ENCODE measurements around the gene SPAG9.
"Not testable (repeated sequence)": the region's sequence is repeated elsewhere in the genome, so short reads cannot be mapped to it uniquely, and the experiment has no call there.

The SPAG9 gene

DNA sequence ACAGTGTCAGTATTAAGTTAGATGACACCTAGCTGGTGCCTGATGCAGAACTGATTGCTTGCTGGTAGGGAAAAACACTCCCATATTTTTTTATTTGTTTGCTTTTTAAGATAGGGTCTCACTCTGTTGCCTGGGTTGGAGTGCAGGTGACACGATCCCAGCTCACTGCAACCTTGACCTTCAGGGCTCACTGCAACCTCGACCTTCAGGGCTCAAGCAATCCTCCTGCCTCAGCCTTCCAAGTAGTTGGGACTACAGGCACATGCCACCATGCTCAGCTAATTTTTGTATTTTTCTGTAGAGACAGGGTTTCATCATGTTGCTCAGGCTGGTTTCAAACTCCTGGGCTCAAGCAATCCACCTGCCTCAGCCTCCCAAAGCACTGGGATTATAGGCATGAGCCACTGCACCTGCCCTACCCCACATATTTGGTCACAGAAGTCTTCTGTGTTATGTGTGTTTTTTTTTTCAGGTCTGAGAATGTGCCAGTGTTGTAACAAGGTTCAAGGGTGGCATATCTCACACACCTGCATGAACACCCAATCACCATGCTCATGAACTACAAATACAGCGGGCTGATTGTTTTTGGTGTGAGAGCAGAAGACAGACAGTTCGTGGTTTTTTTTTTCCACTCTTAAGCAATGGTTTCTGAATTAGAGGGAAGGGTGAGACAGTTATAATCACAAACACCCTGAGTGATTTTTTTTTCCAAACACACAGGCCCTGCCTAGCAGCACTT lies 22.8 kb downstream of the SPAG9 start:
- H3K27ac ChIP-seq (ENCODE audit: poor library complexity, severe bottlenecking): no peak overlapping the region
- H3K36me3 ChIP-seq (ENCODE audit: low read depth): no peaks in the 10 kb centered on the region
- H3K27me3 ChIP-seq (ENCODE audit: insufficient read depth, poor library complexity, severe bottlenecking): no peaks in the 10 kb centered on the region
- ATAC-seq (ENCODE audit: low read depth) (no peak), DNase-seq (ENCODE audit: low spot score) (peak; percentile 2)
- no peaks in the 10 kb centered on the region for H3K9me3 ChIP-seq (ENCODE audit: severe bottlenecking)
- TF ChIP-seq, protein P1, sequence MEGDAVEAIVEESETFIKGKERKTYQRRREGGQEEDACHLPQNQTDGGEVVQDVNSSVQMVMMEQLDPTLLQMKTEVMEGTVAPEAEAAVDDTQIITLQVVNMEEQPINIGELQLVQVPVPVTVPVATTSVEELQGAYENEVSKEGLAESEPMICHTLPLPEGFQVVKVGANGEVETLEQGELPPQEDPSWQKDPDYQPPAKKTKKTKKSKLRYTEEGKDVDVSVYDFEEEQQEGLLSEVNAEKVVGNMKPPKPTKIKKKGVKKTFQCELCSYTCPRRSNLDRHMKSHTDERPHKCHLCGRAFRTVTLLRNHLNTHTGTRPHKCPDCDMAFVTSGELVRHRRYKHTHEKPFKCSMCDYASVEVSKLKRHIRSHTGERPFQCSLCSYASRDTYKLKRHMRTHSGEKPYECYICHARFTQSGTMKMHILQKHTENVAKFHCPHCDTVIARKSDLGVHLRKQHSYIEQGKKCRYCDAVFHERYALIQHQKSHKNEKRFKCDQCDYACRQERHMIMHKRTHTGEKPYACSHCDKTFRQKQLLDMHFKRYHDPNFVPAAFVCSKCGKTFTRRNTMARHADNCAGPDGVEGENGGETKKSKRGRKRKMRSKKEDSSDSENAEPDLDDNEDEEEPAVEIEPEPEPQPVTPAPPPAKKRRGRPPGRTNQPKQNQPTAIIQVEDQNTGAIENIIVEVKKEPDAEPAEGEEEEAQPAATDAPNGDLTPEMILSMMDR (IDR thresholded peaks at IDR 0.05; ENCODE audit: poor library complexity, severe bottlenecking): no peak
- H3K4me3 ChIP-seq (ENCODE audit: severe bottlenecking): no peak overlapping the region
- no peaks in the 10 kb centered on the region for H3K4me1 ChIP-seq (ENCODE audit: insufficient read depth, poor library complexity, severe bottlenecking)

DNA sequence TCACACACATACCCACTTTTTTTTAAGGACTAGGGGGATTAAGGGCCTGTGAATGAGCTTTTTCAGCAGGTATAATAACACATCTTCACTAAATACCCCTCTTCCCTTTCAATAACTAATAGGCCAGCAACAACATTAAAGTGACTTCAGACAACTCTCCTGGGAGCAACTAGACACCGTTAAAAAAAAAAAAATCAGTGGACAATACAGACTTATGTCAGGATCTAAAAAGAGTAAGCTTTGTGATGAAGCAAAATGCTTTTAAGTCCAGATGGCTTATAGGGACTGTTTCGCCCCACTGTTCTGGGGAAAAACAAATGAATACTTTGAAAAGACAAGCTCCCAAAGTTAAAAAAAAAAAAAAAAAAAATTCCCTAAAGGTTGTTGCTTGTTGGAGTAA lies 29.0 kb downstream of the SPAG9 start:
- no peaks in the 10 kb centered on the region for H3K27me3 ChIP-seq (ENCODE audit: insufficient read depth, poor library complexity, severe bottlenecking)
- H3K36me3 ChIP-seq (ENCODE audit: low read depth): 0 out of 2 replicates have a peak, but pooled peaks cover 3% of the 10 kb centered on the region
- no peak overlapping the region for H3K4me3 ChIP-seq (ENCODE audit: severe bottlenecking)
- peaks cover 4% of the 10 kb centered on the region for H3K4me1 ChIP-seq (ENCODE audit: insufficient read depth, poor library complexity, severe bottlenecking)
- H3K9me3 ChIP-seq (ENCODE audit: severe bottlenecking): no peaks in the 10 kb centered on the region
- TF ChIP-seq, protein P1 (IDR thresholded peaks at IDR 0.05; ENCODE audit: poor library complexity, severe bottlenecking): no peak
- no peak overlapping the region for H3K27ac ChIP-seq (ENCODE audit: poor library complexity, severe bottlenecking)
- DNase-seq (ENCODE audit: low spot score): no peak
- no peak for ATAC-seq (ENCODE audit: low read depth)

DNA sequence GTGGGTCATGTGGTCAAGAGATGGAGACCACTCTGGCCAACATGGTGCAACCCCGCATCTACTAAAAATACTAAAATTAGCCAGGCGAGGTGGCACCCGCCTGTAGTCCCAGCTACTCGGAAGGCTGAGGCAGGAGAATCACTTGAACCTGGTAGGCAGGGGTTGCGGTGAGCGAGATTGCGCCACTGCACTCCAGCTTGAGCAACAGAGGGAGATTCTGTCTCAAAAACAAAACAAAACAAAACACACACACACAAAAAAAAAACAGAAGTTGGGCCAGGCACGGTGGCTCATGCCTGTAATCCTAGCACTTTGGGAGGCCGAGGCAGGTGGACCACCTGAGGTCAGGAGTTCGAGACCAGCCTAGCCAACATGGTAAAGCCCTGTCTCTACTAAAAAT lies 31.8 kb downstream of the SPAG9 start:
- H3K27me3 ChIP-seq (ENCODE audit: insufficient read depth, poor library complexity, severe bottlenecking); H3K36me3 ChIP-seq (ENCODE audit: low read depth); DNase-seq (ENCODE audit: low spot score); ATAC-seq (ENCODE audit: low read depth); H3K27ac ChIP-seq (ENCODE audit: poor library complexity, severe bottlenecking); H3K4me3 ChIP-seq (ENCODE audit: severe bottlenecking); H3K9me3 ChIP-seq (ENCODE audit: severe bottlenecking): not testable (repeated sequence)
- H3K4me1 ChIP-seq (ENCODE audit: insufficient read depth, poor library complexity, severe bottlenecking): peaks cover 28% of the 10 kb centered on the region

DNA sequence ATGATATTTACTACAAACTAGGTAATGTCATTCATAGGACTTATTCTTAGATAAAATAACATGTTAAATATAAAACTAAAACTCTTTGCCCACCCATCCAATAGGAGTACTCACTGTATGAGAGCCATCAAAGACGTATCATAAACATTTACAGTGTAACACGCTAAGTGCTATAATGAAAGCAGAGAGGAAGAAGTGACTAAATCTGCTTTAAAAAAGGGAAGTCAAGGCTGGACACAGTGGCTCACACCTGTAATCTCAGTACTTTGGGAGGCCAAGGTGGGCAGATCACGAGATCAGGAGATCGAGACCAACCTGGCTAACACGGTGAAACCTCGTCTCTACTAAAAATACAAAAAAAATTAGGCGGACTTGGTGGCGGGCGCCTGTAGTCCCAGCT lies 32.4 kb downstream of the SPAG9 start:
- H3K27me3 ChIP-seq (ENCODE audit: insufficient read depth, poor library complexity, severe bottlenecking): no peaks in the 10 kb centered on the region
- H3K4me3 ChIP-seq (ENCODE audit: severe bottlenecking): no peak overlapping the region
- DNase-seq (ENCODE audit: low spot score): no peak
- no peak for ATAC-seq (ENCODE audit: low read depth)
- no peak overlapping the region for H3K27ac ChIP-seq (ENCODE audit: poor library complexity, severe bottlenecking)
- TF ChIP-seq, protein P1 (IDR thresholded peaks at IDR 0.05; ENCODE audit: poor library complexity, severe bottlenecking): no peak
- no peaks in the 10 kb centered on the region for H3K9me3 ChIP-seq (ENCODE audit: severe bottlenecking)
- peaks cover 28% of the 10 kb centered on the region for H3K4me1 ChIP-seq (ENCODE audit: insufficient read depth, poor library complexity, severe bottlenecking)
- 0 out of 2 replicates have a peak, but pooled peaks cover 3% of the 10 kb centered on the region for H3K36me3 ChIP-seq (ENCODE audit: low read depth)

DNA sequence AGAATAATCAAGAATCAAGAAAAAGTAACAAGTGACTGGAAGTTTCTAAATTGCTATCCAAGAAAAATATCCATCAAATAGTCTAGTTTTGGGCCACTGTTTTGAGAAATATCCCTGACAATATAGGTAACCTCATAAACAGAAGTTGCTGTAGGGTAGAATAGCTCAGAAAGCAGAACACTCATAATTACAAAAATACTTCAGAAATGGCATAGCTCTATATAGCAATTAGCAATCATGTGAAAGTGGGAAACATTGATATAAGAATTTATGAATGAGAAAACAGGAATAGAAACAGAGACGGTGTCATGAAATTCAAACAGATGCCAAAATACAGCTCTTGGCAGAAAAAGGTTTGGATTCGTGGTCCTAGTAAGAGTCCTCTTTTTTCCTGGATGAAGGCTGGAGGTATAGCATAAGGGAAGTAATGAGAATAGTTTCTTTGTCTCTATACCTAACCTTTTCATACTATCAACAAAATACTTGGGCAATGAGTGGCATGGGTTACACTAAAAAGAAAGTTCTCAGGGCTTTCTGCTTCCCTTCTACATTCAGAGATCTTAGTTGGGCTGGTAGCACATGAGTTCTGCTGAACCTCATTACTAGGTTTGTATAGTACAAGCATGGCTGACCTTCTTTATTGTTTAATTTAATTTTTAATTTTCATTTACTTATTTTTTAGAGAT lies 33.5 kb downstream of the SPAG9 start:
- ATAC-seq (ENCODE audit: low read depth): peak; percentile 18; the same call in 2 of the 3 replicates
- H3K4me1 ChIP-seq (ENCODE audit: insufficient read depth, poor library complexity, severe bottlenecking): peaks cover 28% of the 10 kb centered on the region
- TF ChIP-seq, protein P1 (IDR thresholded peaks at IDR 0.05; ENCODE audit: poor library complexity, severe bottlenecking): no peak
- H3K36me3 ChIP-seq (ENCODE audit: low read depth): 0 out of 2 replicates have a peak, but pooled peaks cover 3% of the 10 kb centered on the region
- no peaks in the 10 kb centered on the region for H3K9me3 ChIP-seq (ENCODE audit: severe bottlenecking)
- no peaks in the 10 kb centered on the region for H3K27me3 ChIP-seq (ENCODE audit: insufficient read depth, poor library complexity, severe bottlenecking)
- DNase-seq (ENCODE audit: low spot score): no peak
- peak overlapping the region; percentile 88 for H3K27ac ChIP-seq (ENCODE audit: poor library complexity, severe bottlenecking)
- H3K4me3 ChIP-seq (ENCODE audit: severe bottlenecking): no peak overlapping the region
